HEK293 (cell line): ENCODE results near the gene TEX19.

Source experiments
- CTCF ChIA-PET: fragments of 350-600 bp; formaldehyde crosslinking; extraction: SDS; loops from one replicate; lab custom pipeline; 2021; ENCODE audit warnings: antibody characterized with exemption; lab: Yijun Ruan, JAX
- POLR2A ChIA-PET: fragments of 300-600 bp; formaldehyde crosslinking; extraction: SDS; loops from one replicate; lab custom pipeline; 2020; ENCODE audit warnings: antibody characterized with exemption, inconsistent platforms; lab: Yijun Ruan, JAX
- H3K27ac ChIP-seq: fragments of 200-500 bp; sonication (Bioruptor generic); 2 replicates; pipeline ENCODE4 v1.5.1; 2014; ENCODE audit warnings: low read depth, low read length, control low read depth, inconsistent platforms; ENCODE audit errors: extremely low read depth
- H3K36me3 ChIP-seq, 2 experiments: fragments of 200-500 bp in 1 of 2; sonication (Bioruptor generic) in 1 of 2; 1 replicate in 1 of 2; 2 replicates in 1 of 2; pipeline ENCODE4 v1.5.1; 2014 to 2017; ENCODE audit warnings: inconsistent platforms in 2 of 2, low read length in 2 of 2; ENCODE audit not compliant: control insufficient read depth in 2 of 2, insufficient read depth in 1 of 2
- H3K4me1 ChIP-seq: fragments of 200-500 bp; sonication (Bioruptor generic); 2 replicates; pipeline ENCODE4 v1.5.1; 2014; ENCODE audit warnings: mild to moderate bottlenecking, low read length, inconsistent platforms; ENCODE audit not compliant: control insufficient read depth, insufficient read depth
- H3K4me3 ChIP-seq: 2 replicates; pipeline ENCODE4 v1.5.1; 2011; ENCODE audit warnings: low read depth, mild to moderate bottlenecking, control low read depth, low read length, moderate library complexity
- H3K9me3 ChIP-seq: fragments of 200-500 bp; sonication (Bioruptor generic); 2 replicates; pipeline ENCODE4 v1.5.1; 2014; ENCODE audit warnings: low read depth, low read length, inconsistent platforms; ENCODE audit not compliant: control insufficient read depth, insufficient read depth
- CTCF ChIP-seq: fragments of 450-650 bp; formaldehyde crosslinking; IDR thresholded peaks from 2 replicates; pipeline ENCODE4 v1.5.1; 2016; ENCODE audit warnings: missing biosample characterization, missing genetic modification characterization
- EGR2 ChIP-seq: fragments of 450-650 bp; formaldehyde crosslinking; IDR thresholded peaks from 2 replicates; pipeline ENCODE4 v1.5.1; 2016; ENCODE audit warnings: low read depth, missing biosample characterization, missing genetic modification characterization
- FEZF1 ChIP-seq: fragments of 450-650 bp; formaldehyde crosslinking; IDR thresholded peaks from 2 replicates; pipeline ENCODE4 v1.5.1; 2016; ENCODE audit warnings: missing biosample characterization, missing genetic modification characterization
- GLIS1 ChIP-seq: fragments of 450-650 bp; formaldehyde crosslinking; IDR thresholded peaks from 2 replicates; pipeline ENCODE4 v1.5.1; 2016; ENCODE audit warnings: missing biosample characterization, missing genetic modification characterization
- HIC1 ChIP-seq: fragments of 450-650 bp; formaldehyde crosslinking; IDR thresholded peaks from 2 replicates; pipeline ENCODE4 v1.5.1; 2016; ENCODE audit warnings: missing biosample characterization, missing genetic modification characterization
- PATZ1 ChIP-seq: fragments of 450-650 bp; formaldehyde crosslinking; IDR thresholded peaks from 2 replicates; pipeline ENCODE4 v1.5.1; 2016; ENCODE audit warnings: missing biosample characterization, missing genetic modification characterization
- PRDM10 ChIP-seq: fragments of 450-650 bp; formaldehyde crosslinking; IDR thresholded peaks from 2 replicates; pipeline ENCODE4 v1.5.1; 2016; ENCODE audit warnings: missing biosample characterization, missing genetic modification characterization
- SCRT1 ChIP-seq: fragments of 450-650 bp; formaldehyde crosslinking; IDR thresholded peaks from 2 replicates; pipeline ENCODE4 v1.5.1; 2016; ENCODE audit warnings: missing biosample characterization, missing genetic modification characterization, borderline replicate concordance
- WT1 ChIP-seq: fragments of 450-650 bp; formaldehyde crosslinking; IDR thresholded peaks from 2 replicates; pipeline ENCODE4 v1.5.1; 2016; ENCODE audit warnings: missing biosample characterization, missing genetic modification characterization
- ZNF112 ChIP-seq: fragments of 450-650 bp; formaldehyde crosslinking; IDR thresholded peaks from 2 replicates; pipeline ENCODE4 v1.5.0; 2017; ENCODE audit warnings: missing biosample characterization, missing genetic modification characterization
- ZNF133 ChIP-seq: fragments of 450-650 bp; formaldehyde crosslinking; IDR thresholded peaks from 2 replicates; pipeline ENCODE4 v1.5.1; 2016; ENCODE audit warnings: missing biosample characterization, missing genetic modification characterization
- ZNF155 ChIP-seq: fragments of 450-650 bp; formaldehyde crosslinking; IDR thresholded peaks from 2 replicates; pipeline ENCODE4 v1.5.1; 2016; ENCODE audit warnings: missing biosample characterization, missing genetic modification characterization
- ZNF175 ChIP-seq: fragments of 450-650 bp; formaldehyde crosslinking; IDR thresholded peaks from 2 replicates; pipeline ENCODE4 v1.5.1; 2016; ENCODE audit warnings: missing biosample characterization, missing genetic modification characterization
- ZNF2 ChIP-seq: fragments of 450-650 bp; formaldehyde crosslinking; IDR thresholded peaks from 2 replicates; pipeline ENCODE4 v1.5.1; 2016; ENCODE audit warnings: missing biosample characterization, missing genetic modification characterization
- ZNF292 ChIP-seq: fragments of 450-650 bp; formaldehyde crosslinking; IDR thresholded peaks from 2 replicates; pipeline ENCODE4 v1.5.1; 2016; ENCODE audit warnings: low read depth, missing biosample characterization, missing genetic modification characterization, borderline replicate concordance
- ZNF366 ChIP-seq: fragments of 450-650 bp; formaldehyde crosslinking; conservative IDR thresholded peaks from 2 replicates; pipeline ENCODE4 v1.5.1; 2016; ENCODE audit warnings: missing biosample characterization, missing genetic modification characterization
- ZNF394 ChIP-seq: fragments of 450-650 bp; formaldehyde crosslinking; IDR thresholded peaks from 2 replicates; pipeline ENCODE4 v1.5.1; 2016; ENCODE audit warnings: missing biosample characterization, missing genetic modification characterization, mild to moderate bottlenecking, moderate library complexity, borderline replicate concordance
- ZNF626 ChIP-seq: fragments of 450-650 bp; sonication (Bioruptor Pico); formaldehyde crosslinking; IDR thresholded peaks from 2 replicates; pipeline ENCODE4 v1.5.1; 2018; ENCODE audit warnings: missing biosample characterization, missing genetic modification characterization, inconsistent platforms
- ZNF701 ChIP-seq: fragments of 450-650 bp; formaldehyde crosslinking; IDR thresholded peaks from 2 replicates; pipeline ENCODE4 v1.5.1; 2016; ENCODE audit warnings: missing biosample characterization, missing genetic modification characterization
- ZNF76 ChIP-seq: fragments of 450-650 bp; formaldehyde crosslinking; IDR thresholded peaks from 2 replicates; pipeline ENCODE4; 2016; ENCODE audit warnings: low read depth, missing biosample characterization, missing genetic modification characterization, borderline replicate concordance

TEX19 gene

GRCh38 chr17:82333279-82334171 is 25.5 kb upstream of the TEX19 start, which contains the start of gene SECTM1 (continued):
- TF ChIP-seq PRDM10 (tag by site-specific recombination) (no peak), EGR2 (no peak), ZNF292 (tag by site-specific recombination) (no peak), ZNF175 (tag by site-specific recombination) (no peak), ZNF155 (no peak), ZNF394 (no peak), FEZF1 (tag by site-specific recombination) (0 out of 2 replicates have a peak, but pooled peaks have one; percentile 8), CTCF (tag by site-specific recombination) (no peak), ZNF701 (tag by site-specific recombination) (no peak)

GRCh38 chr17:82334204-82334621 is 24.8 kb upstream of the TEX19 start:
- POLR2A ChIA-PET = interaction anchor here (2.0 kb wide), 1 partner anchor 42 kb away, joined by 9 read pairs; no protein-coding TSS in a partner anchor
- Histone ChIP-seq H3K36me3 (no peaks in the 10 kb centered on the region), H3K27ac (no peak overlapping the region), H3K4me3 (no peak overlapping the region), H3K9me3 (no peaks in the 10 kb centered on the region), H3K4me1 (peaks cover 27% of the 10 kb centered on the region)
- CTCF ChIA-PET = interaction anchor here (0.6 kb wide), 3 partner anchors 13 to 104 kb away, joined by 3 to 4 read pairs (median 3); no protein-coding TSS in a partner anchor
- TF ChIP-seq HIC1 (tag by site-specific recombination) (peak; percentile 36; the same call in 1 of the 2 replicates), ZNF2 (tag by site-specific recombination) (no peak), GLIS1 (tag by site-specific recombination) (peak; percentile 57)

GRCh38 chr17:82334622-82335394 is 24.2 kb upstream of the TEX19 start:
- ChIA-PET CTCF (interaction anchor here (0.6 to 0.7 kb wide), 2 partner anchors 14 to 16 kb away, joined by 3 to 4 read pairs; no protein-coding TSS in a partner anchor), POLR2A (interaction anchor here (2.0 kb wide), 1 partner anchor 43 kb away, joined by 9 read pairs; no protein-coding TSS in a partner anchor)
- Histone ChIP-seq H3K4me1 (peaks cover 27% of the 10 kb centered on the region), H3K9me3 (no peaks in the 10 kb centered on the region), H3K4me3 (no peak overlapping the region), H3K27ac (peak overlapping the region; percentile 45; the same call in 1 of the 2 replicates), H3K36me3 (no peaks in the 10 kb centered on the region)
- TF ChIP-seq SCRT1 (tag by site-specific recombination) (peak; percentile 70), ZNF626 (no peak), ZNF366 (tag by site-specific recombination) (peak; percentile 33; the same call in 1 of the 2 replicates), ZNF133 (no peak), WT1 (tag by site-specific recombination) (0 out of 2 replicates have a peak, but pooled peaks have one; percentile 13), PATZ1 (tag by site-specific recombination) (peak; percentile 44; the same call in 1 of the 2 replicates), ZNF76 (no peak), ZNF112 (no peak)
